ENCODE data around the gene IER2.

Gene IER2

DNA sequence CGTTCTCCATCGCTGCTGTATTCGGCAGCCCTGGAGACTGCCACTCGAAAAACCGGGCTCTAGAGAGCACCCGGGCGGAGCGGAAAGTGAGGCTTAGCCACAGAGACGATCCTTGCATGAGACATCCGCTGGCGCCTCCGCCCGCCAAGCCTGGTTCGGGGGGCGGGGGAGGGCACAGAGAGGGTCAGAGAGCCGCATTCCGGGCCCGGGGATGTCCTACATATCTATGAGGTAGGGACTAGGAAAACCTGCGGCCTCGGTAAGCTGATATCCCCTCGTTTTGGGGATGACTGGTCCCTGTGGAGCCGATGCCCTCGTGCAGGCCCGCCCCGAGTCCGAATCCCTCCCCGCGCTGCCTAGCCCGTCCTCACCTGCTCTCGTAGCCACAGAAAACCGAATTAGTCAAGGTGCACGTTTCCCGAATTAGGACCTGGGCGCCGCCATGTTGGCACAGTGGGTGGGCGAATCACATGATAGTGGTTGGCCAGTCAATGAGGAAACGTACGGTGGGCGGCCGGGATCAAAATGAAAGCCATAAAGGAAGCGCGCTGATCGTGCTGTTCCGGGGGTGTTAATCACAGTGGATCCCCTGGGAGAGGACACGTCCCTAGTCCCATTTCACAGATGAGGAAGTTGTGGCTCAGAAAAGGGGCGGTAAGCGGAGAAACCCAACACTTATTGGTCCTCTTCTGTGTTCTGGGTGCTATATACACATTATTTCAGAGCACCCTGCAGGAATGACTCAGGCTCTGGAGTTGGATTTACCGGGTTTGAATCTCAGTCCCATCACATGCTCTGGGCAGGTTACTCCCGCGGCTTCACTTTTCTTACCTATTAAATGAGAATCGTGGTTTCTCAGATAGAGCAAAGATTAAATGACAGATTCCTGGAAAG lies 33.7 kb upstream of the IER2 start, which contains the start of gene TRMT1:
Gene TRMT1 (minus strand): TSS at position 459 of the 894 bp plus-strand sequence. CDS start 341 bp downstream, at position 118.
- no peaks in the 10 kb centered on the region for H3K9me3 Mint-ChIP-seq
- peak; percentile 67 for ATAC-seq
- peak; percentile 84 to 92 for DNase-seq
- H3K4me3 Mint-ChIP-seq: peak within 1 kb of the TSS; percentile 95
- H3K27me3 Mint-ChIP-seq: no peaks in the 10 kb centered on the region
- peaks cover 39% of the 10 kb centered on the region for H3K4me1 Mint-ChIP-seq
- peak within 1 kb of the TSS; percentile 96 for H3K27ac Mint-ChIP-seq

DNA sequence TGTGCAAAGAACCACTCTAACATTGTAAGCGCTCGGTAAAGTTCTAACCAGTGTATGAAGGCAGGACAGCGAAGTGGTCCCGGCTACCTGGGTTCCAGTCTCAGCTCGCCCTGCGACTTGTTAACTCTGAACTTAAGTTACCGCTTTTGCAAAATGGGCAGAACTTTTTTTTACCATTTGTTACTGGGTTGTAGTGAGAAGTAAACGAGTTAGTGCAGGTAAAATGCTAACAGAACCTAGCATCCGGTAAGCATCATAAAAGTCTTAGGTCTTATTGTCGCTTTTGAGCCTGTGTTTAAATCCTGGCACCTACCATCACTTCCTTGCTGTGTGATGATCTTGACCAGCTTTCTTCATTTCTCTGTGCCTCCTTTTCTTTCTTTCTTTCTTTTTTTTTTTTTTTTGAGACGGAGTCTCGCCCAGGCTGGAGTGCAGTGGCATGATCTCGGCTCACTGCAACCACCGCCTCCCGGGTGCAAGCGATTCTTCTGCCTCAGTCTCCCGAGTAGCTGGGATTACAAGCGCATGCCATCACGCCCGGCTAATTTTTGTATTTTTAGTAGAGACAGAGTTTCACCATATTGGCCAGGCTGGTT lies 32.9 kb upstream of the IER2 start:
- Mint-ChIP-seq H3K4me3 (peak overlapping the region; percentile 95), H3K27ac (peak overlapping the region; percentile 96), H3K27me3 (no peaks in the 10 kb centered on the region), H3K4me1 (peaks cover 46% of the 10 kb centered on the region), H3K9me3 (no peaks in the 10 kb centered on the region)
- DNase-seq: no peak
- peak; percentile 11 for ATAC-seq

DNA sequence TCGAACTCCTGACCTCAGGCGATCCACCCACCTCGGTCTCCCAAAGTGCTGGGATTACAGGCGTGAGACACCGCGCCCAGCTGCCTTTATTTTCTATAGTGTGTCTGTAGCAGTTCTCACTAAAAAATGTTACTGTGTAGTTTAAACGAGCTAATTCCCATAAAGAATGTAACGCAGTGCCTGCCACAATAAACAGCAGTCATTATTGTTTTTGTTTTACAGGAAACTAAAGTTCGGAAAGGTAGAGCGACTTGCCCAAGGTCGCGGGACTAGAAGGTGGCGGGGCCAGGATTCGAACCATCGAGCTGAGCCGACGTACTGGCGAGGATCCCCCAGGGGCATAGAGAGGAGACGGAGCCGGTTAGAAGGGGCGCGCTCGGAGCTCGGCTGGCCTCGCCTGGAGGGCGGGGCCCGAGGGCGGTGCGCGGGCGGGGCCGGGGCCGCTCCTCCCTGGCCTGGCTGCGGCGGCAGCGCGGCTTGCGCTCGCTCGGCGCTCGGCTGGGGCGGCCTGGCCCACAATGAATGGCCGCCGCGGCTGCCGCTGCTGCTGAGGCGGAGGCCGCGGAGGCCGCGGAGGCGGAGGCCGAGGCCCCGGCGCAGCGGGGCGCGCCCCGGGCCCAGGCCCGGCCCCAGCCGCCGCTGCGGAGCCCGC lies 32.3 kb upstream of the IER2 start, which contains the start of gene NACC1:
Gene NACC1 (plus strand): TSS at position 493 of the 652 bp plus-strand sequence. CDS start 16,944 bp downstream, outside the sequence.
- ATAC-seq (peak; percentile 93), DNase-seq (peak; percentile 93 to 95)
- no peaks in the 10 kb centered on the region for H3K9me3 Mint-ChIP-seq
- H3K27ac Mint-ChIP-seq: peak within 1 kb of the TSS; percentile 96
- H3K4me3 Mint-ChIP-seq: peak within 1 kb of the TSS; percentile 95
- no peaks in the 10 kb centered on the region for H3K27me3 Mint-ChIP-seq
- peaks cover 53% of the 10 kb centered on the region for H3K4me1 Mint-ChIP-seq

DNA sequence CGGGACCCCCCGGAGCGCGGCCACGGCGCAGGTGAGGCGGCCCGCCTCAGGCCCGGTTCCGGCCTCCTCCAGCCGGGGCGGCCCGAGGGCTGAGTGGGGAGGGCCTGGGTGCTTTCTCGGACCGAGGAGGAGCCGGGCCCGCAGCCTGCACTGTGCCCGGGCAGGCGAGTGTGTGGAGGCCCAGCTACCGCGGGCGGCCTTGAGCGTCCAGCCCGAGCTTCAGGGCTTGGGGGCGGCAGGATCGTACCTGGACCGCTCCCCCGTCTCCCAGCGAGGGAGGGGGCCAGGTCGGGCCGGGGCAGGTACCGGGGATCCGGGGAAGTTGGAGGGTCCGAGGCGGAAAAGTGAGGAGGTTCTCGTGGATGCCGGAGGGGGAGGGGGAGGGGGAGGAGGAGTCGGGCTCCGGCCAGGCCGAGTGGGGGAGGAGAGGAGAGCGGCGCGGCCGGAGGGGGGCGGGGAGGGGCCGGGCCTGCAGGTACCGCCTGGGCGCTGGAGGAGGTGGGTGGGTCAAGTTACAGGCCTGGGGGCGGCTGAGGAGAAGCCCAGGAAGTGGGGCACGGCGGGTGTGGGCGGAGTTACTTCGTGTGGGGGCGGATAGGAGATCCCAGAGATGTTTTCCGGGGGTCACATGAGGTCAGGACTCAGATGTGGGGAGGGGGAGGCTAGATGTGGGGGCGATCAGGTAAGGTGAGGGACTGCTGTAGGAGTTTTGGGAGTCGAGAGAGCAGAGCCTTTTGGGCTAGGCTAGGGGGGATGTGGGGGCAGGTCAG lies 31.6 kb upstream of the IER2 start:
- DNase-seq: peak in 1 of 2 donors; percentile 48
- Mint-ChIP-seq H3K4me1 (peaks cover 60% of the 10 kb centered on the region), H3K4me3 (peak overlapping the region; percentile 82 to 87), H3K9me3 (no peaks in the 10 kb centered on the region), H3K27me3 (no peaks in the 10 kb centered on the region), H3K27ac (peak overlapping the region; percentile 71 to 76)
- ATAC-seq: peak; percentile 18

DNA sequence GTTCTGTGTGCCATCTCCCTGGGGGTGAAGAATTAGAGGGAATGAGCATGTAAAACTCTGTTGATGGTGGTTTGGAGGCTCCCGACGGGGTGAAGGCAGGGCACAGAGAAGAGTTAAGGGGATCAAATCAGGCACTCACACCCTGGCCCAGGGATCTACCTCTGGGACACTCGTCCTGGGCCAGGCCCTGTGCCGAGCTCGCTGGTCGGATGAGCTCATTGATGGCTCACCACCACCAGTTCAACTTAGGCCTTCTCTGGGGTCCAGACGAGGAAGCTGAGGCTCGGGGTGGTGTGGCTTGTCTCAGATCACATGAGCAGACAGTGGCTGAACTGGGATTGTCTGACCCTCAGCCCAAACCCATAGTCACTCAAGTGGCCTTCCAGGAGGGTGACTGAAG lies 30.6 kb upstream of the IER2 start:
- no peaks in the 10 kb centered on the region for H3K27me3 Mint-ChIP-seq
- peak overlapping the region; percentile 82 to 87 for H3K4me3 Mint-ChIP-seq
- no peaks in the 10 kb centered on the region for H3K9me3 Mint-ChIP-seq
- DNase-seq: no peak
- peak overlapping the region; percentile 37 to 86 for H3K27ac Mint-ChIP-seq
- H3K4me1 Mint-ChIP-seq: peaks cover 62% of the 10 kb centered on the region
- no peak for ATAC-seq

DNA sequence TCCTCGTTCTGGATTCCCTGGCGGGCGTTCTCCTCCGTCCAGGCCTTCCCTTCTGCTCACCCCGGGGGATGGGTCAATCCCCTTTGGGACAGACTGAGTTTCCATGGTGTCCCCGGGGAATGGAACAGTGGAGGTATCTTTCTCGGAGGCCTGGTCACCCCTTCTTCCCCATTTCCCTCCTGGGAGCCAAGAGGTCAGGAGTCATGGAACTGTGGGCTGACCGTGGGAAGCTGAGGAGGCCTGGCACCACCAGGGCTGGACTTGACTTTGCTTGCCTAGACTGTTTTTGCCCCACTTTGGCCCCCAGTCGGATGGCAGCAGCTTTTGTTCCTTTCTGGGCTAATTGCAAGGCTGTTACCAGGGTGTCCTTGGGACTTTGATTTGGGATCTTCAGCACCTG lies 30.2 kb upstream of the IER2 start:
- Mint-ChIP-seq H3K27ac (no peak overlapping the region), H3K9me3 (no peaks in the 10 kb centered on the region), H3K4me3 (no peak overlapping the region), H3K4me1 (peaks cover 60% of the 10 kb centered on the region), H3K27me3 (no peaks in the 10 kb centered on the region)
- ATAC-seq (no peak), DNase-seq (no peak)

DNA sequence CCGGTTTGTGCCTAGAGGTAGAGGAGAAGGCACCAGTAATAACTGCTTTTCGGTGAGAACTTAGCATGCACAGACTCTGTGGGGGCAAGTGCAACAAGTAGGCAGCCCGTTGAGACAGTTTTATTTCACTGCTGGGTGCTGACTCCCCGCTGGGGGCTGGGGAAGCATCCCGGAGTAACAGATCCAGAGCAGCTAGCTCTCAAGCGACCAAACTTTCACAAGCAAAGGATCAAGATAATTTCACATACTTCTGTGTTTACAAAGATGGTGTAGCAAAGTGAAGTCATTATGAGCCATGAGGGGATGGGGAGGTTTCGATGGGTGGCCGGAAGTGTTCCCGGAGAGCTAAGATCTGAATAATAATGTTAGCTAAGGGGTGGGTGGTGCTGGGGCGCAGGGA lies 29.4 kb upstream of the IER2 start:
- peaks cover 52% of the 10 kb centered on the region for H3K4me1 Mint-ChIP-seq
- no peak overlapping the region for H3K27ac Mint-ChIP-seq
- no peaks in the 10 kb centered on the region for H3K27me3 Mint-ChIP-seq
- DNase-seq (no peak), ATAC-seq (no peak)
- H3K4me3 Mint-ChIP-seq: peak overlapping the region in 1 of 2 donors; percentile 6
- H3K9me3 Mint-ChIP-seq: no peaks in the 10 kb centered on the region

DNA sequence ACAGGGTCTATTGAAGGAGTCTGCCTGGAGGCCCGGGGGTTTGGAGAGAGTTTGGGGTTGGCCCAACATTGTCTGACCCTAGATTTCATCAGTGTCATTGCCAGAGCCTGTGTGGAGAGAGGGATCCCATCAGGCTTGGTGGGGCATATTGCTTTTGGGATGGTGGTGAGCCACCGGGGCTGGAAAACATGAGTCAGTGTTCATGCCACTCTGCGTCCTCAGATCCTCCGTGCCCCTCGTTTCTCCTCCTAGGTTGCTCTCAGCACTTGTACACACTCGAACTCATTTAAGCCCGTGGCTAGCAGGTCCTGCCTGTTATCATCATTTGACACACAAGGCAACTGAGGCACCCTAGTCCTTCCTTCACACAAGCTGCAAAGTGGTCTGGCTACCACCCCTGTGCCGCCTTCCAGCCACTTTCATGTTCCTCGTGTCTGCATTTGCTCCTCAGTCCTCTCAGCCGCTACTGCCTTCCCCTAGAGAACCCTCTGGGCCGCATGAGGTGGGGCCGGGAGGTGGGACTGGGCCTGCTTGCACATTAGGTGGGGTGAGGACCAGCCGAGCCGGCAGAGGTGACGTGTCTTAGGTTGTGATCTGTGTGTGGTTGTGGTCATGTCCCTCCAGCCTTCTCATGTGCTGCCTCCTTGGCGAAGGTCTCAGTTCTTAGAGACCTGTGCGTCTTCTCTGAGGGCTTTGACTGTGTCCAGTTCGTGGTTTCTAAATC lies 28.5 kb upstream of the IER2 start:
- H3K9me3 Mint-ChIP-seq: no peaks in the 10 kb centered on the region
- H3K4me3 Mint-ChIP-seq: no peak overlapping the region
- no peak for ATAC-seq
- H3K27me3 Mint-ChIP-seq: no peaks in the 10 kb centered on the region
- H3K27ac Mint-ChIP-seq: peak overlapping the region in 1 of 2 donors; percentile 45
- DNase-seq: no peak
- H3K4me1 Mint-ChIP-seq: peaks cover 55% of the 10 kb centered on the region

DNA sequence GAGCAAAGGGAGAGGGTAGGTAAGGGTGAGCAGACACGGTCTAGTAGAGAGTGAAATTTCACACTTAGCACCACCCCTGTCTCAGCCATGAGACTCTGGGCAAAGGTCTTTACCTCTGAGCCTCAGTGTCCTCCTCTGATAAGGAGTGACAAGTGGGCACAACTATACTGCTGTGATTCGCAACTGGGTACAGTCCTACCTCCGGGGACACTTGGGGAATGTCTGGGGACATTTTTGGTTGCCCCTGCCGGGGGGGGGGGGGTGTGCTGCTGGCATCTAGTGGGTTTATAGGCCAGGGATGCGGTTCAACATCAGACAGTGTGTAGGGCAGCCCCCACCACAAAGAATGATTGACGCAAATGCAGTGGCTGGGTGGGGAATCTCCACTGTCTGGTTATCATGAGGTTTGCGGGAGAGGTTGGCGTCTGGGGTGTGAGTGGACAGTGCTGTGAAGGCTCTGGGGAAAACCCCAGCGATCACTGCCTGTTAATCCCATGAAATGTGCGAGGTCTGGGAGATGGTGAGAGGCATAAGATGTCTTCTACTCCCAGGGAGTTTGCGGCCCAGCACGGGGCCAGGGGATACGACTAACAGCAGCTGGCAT lies 27.8 kb upstream of the IER2 start:
- no peak overlapping the region for H3K4me3 Mint-ChIP-seq
- no peak for DNase-seq
- H3K27me3 Mint-ChIP-seq: no peaks in the 10 kb centered on the region
- peak overlapping the region in 1 of 2 donors; percentile 45 for H3K27ac Mint-ChIP-seq
- H3K9me3 Mint-ChIP-seq: no peaks in the 10 kb centered on the region
- no peak for ATAC-seq
- peaks cover 58% of the 10 kb centered on the region for H3K4me1 Mint-ChIP-seq

DNA sequence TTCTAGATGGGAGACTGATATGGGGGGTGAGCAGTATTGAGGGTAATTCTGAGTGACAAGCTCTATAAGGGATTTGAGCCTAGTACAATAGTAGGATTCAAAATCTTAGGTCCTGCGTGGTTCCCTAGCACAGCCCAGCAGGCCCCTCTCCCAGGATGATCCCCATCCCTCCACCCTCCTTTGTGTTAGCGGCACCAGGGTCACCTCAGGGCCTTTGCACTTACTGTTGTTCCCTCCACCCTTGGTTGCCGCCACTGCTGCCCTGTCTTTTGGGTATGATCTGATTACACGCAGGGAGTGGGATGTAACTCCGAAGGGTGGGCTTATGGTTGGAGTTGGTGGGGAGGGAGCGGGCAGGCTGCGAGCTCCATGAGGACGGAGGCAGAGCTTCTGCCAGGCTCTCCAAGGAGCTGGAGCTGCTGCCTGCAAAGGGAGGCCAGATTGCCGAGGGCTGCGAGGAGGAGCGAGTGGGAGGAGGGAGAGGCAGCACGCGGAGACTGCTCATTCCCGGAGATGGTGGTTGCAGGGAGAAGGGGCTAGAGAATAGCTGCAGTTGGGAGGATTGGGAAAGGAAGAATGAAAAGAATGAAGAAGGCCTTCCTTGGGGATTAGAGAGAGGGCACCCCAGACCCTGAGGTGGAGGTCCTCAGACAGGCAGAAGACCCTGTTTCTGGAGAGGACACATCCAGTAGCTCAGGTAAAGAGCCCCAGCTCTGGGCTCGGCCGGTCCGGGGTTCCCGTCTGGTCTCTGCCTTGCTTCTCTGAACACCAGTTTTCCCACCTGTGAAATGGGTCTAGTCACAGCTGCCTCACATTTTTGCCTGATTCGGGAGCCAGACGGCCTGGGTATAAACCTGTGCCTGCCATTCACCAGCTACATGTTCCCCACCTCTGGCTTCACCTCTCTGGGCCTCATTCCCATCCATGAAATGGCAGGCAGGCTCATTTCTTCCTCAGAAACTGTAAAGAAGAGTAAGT lies 26.9 kb upstream of the IER2 start:
- ATAC-seq: no peak
- peak overlapping the region in 1 of 2 donors; percentile 52 for H3K27ac Mint-ChIP-seq
- peaks cover 65% of the 10 kb centered on the region for H3K4me1 Mint-ChIP-seq

DNA sequence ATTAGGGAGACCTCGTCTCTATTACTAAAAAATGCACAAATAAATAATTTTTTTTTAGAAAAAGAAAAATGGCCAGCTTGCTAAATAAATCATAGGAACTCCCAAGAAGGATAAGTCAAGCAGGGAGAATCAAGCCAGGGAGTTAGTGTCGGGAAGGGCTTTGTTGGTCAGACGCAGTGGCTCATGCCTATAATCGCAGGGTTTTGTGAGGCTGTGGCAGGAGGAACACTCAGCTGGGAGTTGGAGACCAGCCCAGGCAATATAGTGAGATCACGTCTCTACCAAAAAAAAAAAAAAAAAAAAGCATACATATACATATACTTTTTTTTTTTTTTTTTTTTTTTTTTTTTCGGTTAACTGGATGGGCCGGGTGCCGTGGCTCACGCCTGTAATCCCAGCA lies 23.2 kb upstream of the IER2 start:
- DNase-seq (no peak), ATAC-seq (no peak)
- H3K27me3 Mint-ChIP-seq: no peaks in the 10 kb centered on the region
- H3K9me3 Mint-ChIP-seq: no peaks in the 10 kb centered on the region
- H3K27ac Mint-ChIP-seq: no peak overlapping the region
- peaks cover 54% of the 10 kb centered on the region for H3K4me1 Mint-ChIP-seq
- no peak overlapping the region for H3K4me3 Mint-ChIP-seq

More for the DNA sequence above, 26.9 kb upstream of the IER2 start:
- H3K4me3 Mint-ChIP-seq: no peak overlapping the region
- H3K9me3 Mint-ChIP-seq: no peaks in the 10 kb centered on the region
- no peaks in the 10 kb centered on the region for H3K27me3 Mint-ChIP-seq
- no peak for DNase-seq

DNA sequence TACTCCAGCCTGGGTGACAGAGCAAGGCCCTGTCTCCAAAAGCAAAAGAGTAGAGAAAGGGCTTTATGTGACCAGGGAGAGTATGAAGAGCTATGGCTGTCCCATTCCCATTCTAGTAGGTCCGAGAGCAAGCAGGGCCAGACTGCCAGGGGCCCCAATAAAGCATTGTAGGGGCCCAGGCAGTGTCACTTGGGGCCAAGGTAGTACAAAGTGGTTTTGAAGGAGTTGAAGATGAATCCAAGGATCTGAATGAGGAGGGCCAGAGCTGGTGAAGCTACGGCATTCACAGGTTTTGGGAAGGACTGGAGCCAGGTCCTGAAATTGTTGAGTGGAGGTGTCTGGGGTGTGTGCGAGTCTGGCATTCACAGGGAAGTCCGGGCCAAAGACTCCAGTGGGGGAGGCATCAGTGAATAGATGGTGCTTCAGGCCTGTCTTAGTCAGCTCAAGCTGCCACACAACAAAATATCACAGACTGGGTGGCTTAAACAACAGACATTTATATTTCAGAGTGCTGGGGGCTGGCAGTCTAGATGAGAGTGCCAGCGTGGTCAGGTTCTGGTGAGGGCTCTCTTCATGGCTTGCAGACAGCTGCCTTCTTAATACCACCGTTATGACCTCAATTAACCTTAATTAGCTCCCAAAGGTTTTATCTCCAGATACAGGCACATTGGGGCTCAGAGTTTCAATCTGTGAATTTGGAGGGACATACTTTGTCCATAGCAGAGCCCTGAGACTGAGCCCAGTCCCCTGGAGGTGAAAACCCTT lies 22.2 kb upstream of the IER2 start:
- no peaks in the 10 kb centered on the region for H3K27me3 Mint-ChIP-seq
- ATAC-seq: no peak
- H3K4me3 Mint-ChIP-seq: no peak overlapping the region
- no peak for DNase-seq
- peaks cover 54% of the 10 kb centered on the region for H3K4me1 Mint-ChIP-seq
- H3K9me3 Mint-ChIP-seq: no peaks in the 10 kb centered on the region
- no peak overlapping the region for H3K27ac Mint-ChIP-seq

DNA sequence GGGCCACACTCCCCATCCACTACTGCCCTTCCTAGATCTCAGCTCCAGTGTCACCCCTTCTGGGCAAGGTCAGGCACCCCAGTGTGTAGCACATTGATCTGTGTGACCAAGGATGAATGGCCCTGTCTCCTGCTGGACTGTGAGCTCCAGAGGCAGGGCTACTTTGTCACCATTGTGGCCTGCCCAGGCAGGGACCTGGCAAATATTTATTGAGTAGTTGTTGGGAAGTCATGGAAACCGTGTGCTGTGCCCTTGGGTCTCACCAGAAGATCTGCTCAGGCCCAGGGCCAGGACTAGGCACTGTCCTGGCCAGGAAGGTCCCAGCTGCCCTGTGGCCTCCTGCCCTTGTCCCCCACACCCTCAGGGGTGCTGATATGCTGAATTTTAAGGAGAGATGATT lies 21.6 kb upstream of the IER2 start:
- ATAC-seq: no peak
- no peaks in the 10 kb centered on the region for H3K27me3 Mint-ChIP-seq
- H3K9me3 Mint-ChIP-seq: no peaks in the 10 kb centered on the region
- H3K27ac Mint-ChIP-seq: no peak overlapping the region
- peaks cover 54% of the 10 kb centered on the region for H3K4me1 Mint-ChIP-seq
- H3K4me3 Mint-ChIP-seq: no peak overlapping the region
- DNase-seq: no peak

Data from stimulated activated naive CD8-positive, alpha-beta T cell treated with anti-CD3 and anti-CD28 coated beads, Interleukin-15, amount 100 ng/mL, for 72 hours (primary cell).